SH-SY5Y (cell line): ENCODE results near the gene CCR5AS.

Experiments used
- GATA2 ChIP-seq: IDR thresholded peaks from 2 replicates; pipeline ENCODE4 v1.6.1; 2011; ENCODE audit warnings: mild to moderate bottlenecking, low read depth, low read length
- GATA3 ChIP-seq: IDR thresholded peaks from 2 replicates; pipeline ENCODE4 v1.6.1; 2011; ENCODE audit warnings: low read depth, mild to moderate bottlenecking, low read length, moderate library complexity

DNA sequence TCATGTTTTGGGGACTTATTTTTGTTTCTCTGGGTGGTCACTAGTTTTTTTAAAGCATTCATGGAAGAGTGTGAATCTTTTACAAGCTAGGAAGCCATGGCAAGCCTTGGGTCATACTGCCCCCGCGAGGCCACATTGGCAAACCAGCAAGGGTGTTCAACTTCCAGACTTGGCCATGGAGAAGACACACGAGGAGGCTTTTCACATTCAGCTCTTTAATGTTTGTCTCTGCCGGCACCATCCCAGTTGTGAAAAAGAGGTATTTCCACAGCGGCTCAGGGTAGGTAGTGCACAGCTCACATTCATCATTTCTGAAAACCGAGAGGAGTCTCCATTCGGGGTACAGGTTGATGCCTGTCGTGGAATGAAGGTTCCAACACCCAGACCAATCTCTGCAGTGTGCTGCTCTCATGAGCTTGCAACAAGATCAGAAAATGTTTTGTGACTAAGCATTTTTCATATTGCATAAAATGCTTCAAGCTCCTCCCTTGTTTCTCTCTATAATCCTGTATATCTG is 28.4 kb downstream of the CCR5AS start:
- TF ChIP-seq GATA3 (no peak), GATA2 (no peak)
